Measurements from ENCODE around the gene KIF23. TPM values are rescaled to one million over a fixed set of nuclear protein-coding genes. Genes with fewer than 3 reads are reported as not detected.
A peak's percentile ranks its signal among the peaks of the same experiment; 100 is the strongest.

Gene KIF23
- total and polyA plus RNA-seq, 2 donors: 2.9 to 31.4 TPM

GRCh38 chr15:69465253-69465652 lies 51.1 kb downstream of the KIF23 start:
- Histone ChIP-seq H3K4me3 (ENCODE audit: low read length in 2 of 2) (no peak overlapping the region), H3K9me3 (ENCODE audit: control insufficient read depth in 2 of 2, insufficient read depth in 1 of 2, low read length in 1 of 2) (no peaks in the 10 kb centered on the region), H3K4me1 (ENCODE audit: control insufficient read depth in 2 of 2, insufficient read depth in 2 of 2, low read length in 2 of 2) (peaks cover 24 to 41% of the 10 kb centered on the region in 2 donors), H3K27ac (ENCODE audit: low read depth in 1 of 2, low read length in 1 of 2) (no peak overlapping the region), H3K36me3 (ENCODE audit: control insufficient read depth in 2 of 2, insufficient read depth in 2 of 2, low read length in 1 of 2) (no peaks in the 10 kb centered on the region), H3K27me3 (ENCODE audit: control insufficient read depth in 2 of 2, insufficient read depth in 1 of 2, low read length in 1 of 2) (no peaks in the 10 kb centered on the region)
- 96% methylated on average over 1 of the region's 1 CpG for WGBS
- DNase-seq (ENCODE audit: low read depth in 6 of 9, low spot score in 9 of 9): no peak

- Histone ChIP-seq H3K9me3 (ENCODE audit: control insufficient read depth in 2 of 2, insufficient read depth in 1 of 2, low read length in 1 of 2) (no peaks in the 10 kb centered on the region), H3K4me1 (ENCODE audit: control insufficient read depth in 2 of 2, insufficient read depth in 2 of 2, low read length in 2 of 2) (peaks cover 24 to 41% of the 10 kb centered on the region in 2 donors), H3K36me3 (ENCODE audit: control insufficient read depth in 2 of 2, insufficient read depth in 2 of 2, low read length in 1 of 2) (no peaks in the 10 kb centered on the region), H3K27me3 (ENCODE audit: control insufficient read depth in 2 of 2, insufficient read depth in 1 of 2, low read length in 1 of 2) (no peaks in the 10 kb centered on the region), H3K4me3 (ENCODE audit: low read length in 2 of 2) (no peak overlapping the region), H3K27ac (ENCODE audit: low read depth in 1 of 2, low read length in 1 of 2) (no peak overlapping the region)
- 88% methylated on average over 2 of the region's 2 CpGs for WGBS
- no peak for DNase-seq (ENCODE audit: low read depth in 6 of 9, low spot score in 9 of 9)
Measured at GRCh38 chr15:69466733-69467132, 52.6 kb downstream of the KIF23 start.

- Histone ChIP-seq H3K27ac (ENCODE audit: low read depth in 1 of 2, low read length in 1 of 2) (peak overlapping the region; percentile 22 to 84), H3K27me3 (ENCODE audit: control insufficient read depth in 2 of 2, insufficient read depth in 1 of 2, low read length in 1 of 2) (no peaks in the 10 kb centered on the region), H3K4me1 (ENCODE audit: control insufficient read depth in 2 of 2, insufficient read depth in 2 of 2, low read length in 2 of 2) (peaks cover 24 to 41% of the 10 kb centered on the region in 2 donors), H3K36me3 (ENCODE audit: control insufficient read depth in 2 of 2, insufficient read depth in 2 of 2, low read length in 1 of 2) (no peaks in the 10 kb centered on the region), H3K9me3 (ENCODE audit: control insufficient read depth in 2 of 2, insufficient read depth in 1 of 2, low read length in 1 of 2) (no peaks in the 10 kb centered on the region), H3K4me3 (ENCODE audit: low read length in 2 of 2) (no peak overlapping the region)
- WGBS: 93% methylated on average over 11 of the region's 11 CpGs
- DNase-seq (ENCODE audit: low read depth in 6 of 9, low spot score in 9 of 9): no peak
Measured at GRCh38 chr15:69467636-69468035, 53.5 kb downstream of the KIF23 start.

GRCh38 chr15:69468241-69469121 lies 54.3 kb downstream of the KIF23 start:
- Histone ChIP-seq H3K4me1 (ENCODE audit: control insufficient read depth in 2 of 2, insufficient read depth in 2 of 2, low read length in 2 of 2) (peaks cover 21 to 36% of the 10 kb centered on the region in 2 donors), H3K4me3 (ENCODE audit: low read length in 2 of 2) (no peak overlapping the region), H3K9me3 (ENCODE audit: control insufficient read depth in 2 of 2, insufficient read depth in 1 of 2, low read length in 1 of 2) (no peaks in the 10 kb centered on the region), H3K36me3 (ENCODE audit: control insufficient read depth in 2 of 2, insufficient read depth in 2 of 2, low read length in 1 of 2) (no peaks in the 10 kb centered on the region), H3K27ac (ENCODE audit: low read depth in 1 of 2, low read length in 1 of 2) (peak overlapping the region; percentile 84 to 92), H3K27me3 (ENCODE audit: control insufficient read depth in 2 of 2, insufficient read depth in 1 of 2, low read length in 1 of 2) (no peaks in the 10 kb centered on the region)
- WGBS: 37% methylated on average over 19 of the region's 19 CpGs
- DNase-seq (ENCODE audit: low read depth in 6 of 9, low spot score in 9 of 9): peak in 7 of 9 donors; percentile 18 to 86 (median 60)

- Histone ChIP-seq H3K27me3 (ENCODE audit: control insufficient read depth in 2 of 2, insufficient read depth in 1 of 2, low read length in 1 of 2) (no peaks in the 10 kb centered on the region), H3K27ac (ENCODE audit: low read depth in 1 of 2, low read length in 1 of 2) (peak overlapping the region; percentile 84 to 92), H3K4me1 (ENCODE audit: control insufficient read depth in 2 of 2, insufficient read depth in 2 of 2, low read length in 2 of 2) (peaks cover 21 to 36% of the 10 kb centered on the region in 2 donors), H3K4me3 (ENCODE audit: low read length in 2 of 2) (no peak overlapping the region), H3K9me3 (ENCODE audit: control insufficient read depth in 2 of 2, insufficient read depth in 1 of 2, low read length in 1 of 2) (peaks cover 0 to 3% of the 10 kb centered on the region in 2 donors), H3K36me3 (ENCODE audit: control insufficient read depth in 2 of 2, insufficient read depth in 2 of 2, low read length in 1 of 2) (no peaks in the 10 kb centered on the region)
- WGBS: 97% methylated on average over 8 of the region's 8 CpGs
- DNase-seq (ENCODE audit: low read depth in 6 of 9, low spot score in 9 of 9): no peak
Measured at GRCh38 chr15:69469467-69470201, 55.5 kb downstream of the KIF23 start.

GRCh38 chr15:69472046-69472445 lies 57.9 kb downstream of the KIF23 start:
- Histone ChIP-seq H3K27me3 (ENCODE audit: control insufficient read depth in 2 of 2, insufficient read depth in 1 of 2, low read length in 1 of 2) (no peaks in the 10 kb centered on the region), H3K36me3 (ENCODE audit: control insufficient read depth in 2 of 2, insufficient read depth in 2 of 2, low read length in 1 of 2) (no peaks in the 10 kb centered on the region), H3K9me3 (ENCODE audit: control insufficient read depth in 2 of 2, insufficient read depth in 1 of 2, low read length in 1 of 2) (peaks cover 0 to 3% of the 10 kb centered on the region in 2 donors), H3K27ac (ENCODE audit: low read depth in 1 of 2, low read length in 1 of 2) (no peak overlapping the region), H3K4me1 (ENCODE audit: control insufficient read depth in 2 of 2, insufficient read depth in 2 of 2, low read length in 2 of 2) (peaks cover 21 to 33% of the 10 kb centered on the region in 2 donors), H3K4me3 (ENCODE audit: low read length in 2 of 2) (no peak overlapping the region)
- 95% methylated on average over 5 of the region's 5 CpGs for WGBS
- no peak for DNase-seq (ENCODE audit: low read depth in 6 of 9, low spot score in 9 of 9)

GRCh38 chr15:69472562-69472961 lies 58.4 kb downstream of the KIF23 start:
- H3K4me1 ChIP-seq (ENCODE audit: control insufficient read depth in 2 of 2, insufficient read depth in 2 of 2, low read length in 2 of 2): peaks cover 21 to 28% of the 10 kb centered on the region in 2 donors
- H3K27me3 ChIP-seq (ENCODE audit: control insufficient read depth in 2 of 2, insufficient read depth in 1 of 2, low read length in 1 of 2): no peaks in the 10 kb centered on the region
- no peak overlapping the region for H3K4me3 ChIP-seq (ENCODE audit: low read length in 2 of 2)
- H3K36me3 ChIP-seq (ENCODE audit: control insufficient read depth in 2 of 2, insufficient read depth in 2 of 2, low read length in 1 of 2): no peaks in the 10 kb centered on the region
- DNase-seq (ENCODE audit: low read depth in 6 of 9, low spot score in 9 of 9): no peak
- H3K27ac ChIP-seq (ENCODE audit: low read depth in 1 of 2, low read length in 1 of 2): no peak overlapping the region
- H3K9me3 ChIP-seq (ENCODE audit: control insufficient read depth in 2 of 2, insufficient read depth in 1 of 2, low read length in 1 of 2): peaks cover 0 to 3% of the 10 kb centered on the region in 2 donors
- 88% methylated on average over 6 of the region's 6 CpGs for WGBS

GRCh38 chr15:69474291-69474690 lies 60.1 kb downstream of the KIF23 start:
- H3K9me3 ChIP-seq (ENCODE audit: control insufficient read depth in 2 of 2, insufficient read depth in 1 of 2, low read length in 1 of 2): peaks cover 0 to 3% of the 10 kb centered on the region in 2 donors
- WGBS: 93% methylated on average over 5 of the region's 5 CpGs
- no peaks in the 10 kb centered on the region for H3K27me3 ChIP-seq (ENCODE audit: control insufficient read depth in 2 of 2, insufficient read depth in 1 of 2, low read length in 1 of 2)
- H3K4me1 ChIP-seq (ENCODE audit: control insufficient read depth in 2 of 2, insufficient read depth in 2 of 2, low read length in 2 of 2): peaks cover 5 to 11% of the 10 kb centered on the region in 2 donors
- H3K27ac ChIP-seq (ENCODE audit: low read depth in 1 of 2, low read length in 1 of 2): no peak overlapping the region
- H3K36me3 ChIP-seq (ENCODE audit: control insufficient read depth in 2 of 2, insufficient read depth in 2 of 2, low read length in 1 of 2): no peaks in the 10 kb centered on the region
- H3K4me3 ChIP-seq (ENCODE audit: low read length in 2 of 2): no peak overlapping the region
- DNase-seq (ENCODE audit: low read depth in 6 of 9, low spot score in 9 of 9): no peak
